ENCODE data around the gene AFG1L.

Gene AFG1L

DNA sequence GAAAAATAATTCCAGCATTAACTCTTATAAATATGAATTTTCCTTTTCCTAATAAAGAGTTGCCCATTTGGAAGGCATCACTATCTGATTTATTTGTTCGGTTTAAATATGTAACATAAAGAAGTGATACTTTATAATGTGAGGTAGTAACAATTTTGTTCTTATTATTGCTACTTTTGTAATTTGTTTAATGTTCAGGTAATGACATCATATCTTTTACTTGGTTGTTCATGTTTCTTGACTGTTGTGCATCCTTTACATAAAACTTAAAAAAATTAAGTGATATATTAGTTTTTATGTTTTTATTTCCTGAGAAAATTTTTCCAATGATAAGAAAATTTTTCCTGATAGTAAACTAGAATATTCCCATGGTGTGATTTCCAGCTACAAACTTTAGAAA lies 124.6 kb downstream of the AFG1L start:
- H3K36me3 ChIP-seq (ENCODE audit: insufficient read depth, low read length): no peaks in the 10 kb centered on the region
- H3K4me2 ChIP-seq (ENCODE audit: low read length): no peak overlapping the region
- no peaks in the 10 kb centered on the region for H3K27me3 ChIP-seq (ENCODE audit: control insufficient read depth, insufficient read depth, low read length)
- no peak overlapping the region for H3K4me3 ChIP-seq (ENCODE audit: low read length)
- no peak overlapping the region for H3K9ac ChIP-seq (ENCODE audit: low read depth, low read length)
- H3K9me3 ChIP-seq (replicated peaks; ENCODE audit: low read length): no peaks in the 10 kb centered on the region
- H3K4me1 ChIP-seq (ENCODE audit: control insufficient read depth, insufficient read depth, low read length): no peaks in the 10 kb centered on the region

DNA sequence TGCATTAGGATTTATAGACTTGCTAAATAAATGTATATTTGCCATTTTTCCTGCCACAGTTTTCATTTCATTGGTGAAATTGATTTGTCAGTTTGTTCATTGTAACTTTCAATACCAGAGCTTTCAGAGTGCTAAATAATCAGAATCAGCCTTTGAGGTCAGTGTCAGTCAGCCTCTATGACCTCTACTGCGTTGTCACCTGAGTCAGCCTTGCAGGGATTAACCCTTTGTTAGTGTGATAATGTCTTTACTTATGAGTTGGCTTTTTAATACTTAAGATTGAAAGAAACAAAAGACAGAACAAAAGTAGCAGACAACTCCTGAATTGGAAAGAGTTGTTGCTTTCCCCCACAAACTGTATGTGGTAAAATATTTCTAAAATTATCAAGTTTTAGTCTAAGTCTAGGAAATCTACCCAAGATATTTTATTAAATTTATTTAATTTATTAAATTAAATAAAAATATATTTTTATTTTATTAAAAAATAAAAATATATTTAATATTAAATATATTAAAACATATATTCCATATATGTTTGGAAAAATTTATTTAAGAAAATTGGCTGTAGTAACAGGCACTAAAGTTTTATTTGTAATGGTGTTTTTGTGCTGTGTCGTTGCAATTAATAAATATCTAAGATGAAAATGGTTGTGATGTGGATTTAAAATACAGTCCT lies 125.2 kb downstream of the AFG1L start:
- no peak overlapping the region for H3K4me2 ChIP-seq (ENCODE audit: low read length)
- H3K4me1 ChIP-seq (ENCODE audit: control insufficient read depth, insufficient read depth, low read length): no peaks in the 10 kb centered on the region
- no peak overlapping the region for H3K4me3 ChIP-seq (ENCODE audit: low read length)

DNA sequence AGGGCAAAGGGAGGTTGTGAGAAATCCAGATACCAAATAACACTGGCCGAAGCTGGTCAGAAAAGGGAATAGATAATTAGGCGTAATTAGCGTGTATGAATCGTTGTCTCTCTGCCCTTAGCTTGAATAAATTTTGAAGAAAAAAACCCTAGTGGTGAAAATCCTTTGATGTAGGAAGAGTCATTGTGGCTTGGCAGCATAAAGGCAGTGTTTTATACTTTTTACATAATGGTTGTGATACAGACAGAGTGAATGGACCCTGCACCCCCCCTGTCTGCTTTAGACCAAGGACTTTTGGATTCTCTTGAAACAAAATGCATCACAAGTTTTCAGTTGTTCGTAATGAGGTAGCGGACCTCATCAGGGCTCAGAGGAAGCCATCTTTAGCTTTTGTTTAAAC lies 126.5 kb downstream of the AFG1L start:
- Histone ChIP-seq H3K27me3 (ENCODE audit: control insufficient read depth, insufficient read depth, low read length) (no peaks in the 10 kb centered on the region), H3K4me2 (ENCODE audit: low read length) (no peak overlapping the region), H3K9me3 (replicated peaks; ENCODE audit: low read length) (no peaks in the 10 kb centered on the region), H3K9ac (ENCODE audit: low read depth, low read length) (no peak overlapping the region), H3K4me1 (ENCODE audit: control insufficient read depth, insufficient read depth, low read length) (no peaks in the 10 kb centered on the region), H3K4me3 (ENCODE audit: low read length) (no peak overlapping the region), H3K36me3 (ENCODE audit: insufficient read depth, low read length) (no peaks in the 10 kb centered on the region)

More for the DNA sequence above, 125.2 kb downstream of the AFG1L start:
- Histone ChIP-seq H3K9ac (ENCODE audit: low read depth, low read length) (no peak overlapping the region), H3K9me3 (replicated peaks; ENCODE audit: low read length) (no peaks in the 10 kb centered on the region), H3K27me3 (ENCODE audit: control insufficient read depth, insufficient read depth, low read length) (no peaks in the 10 kb centered on the region), H3K36me3 (ENCODE audit: insufficient read depth, low read length) (no peaks in the 10 kb centered on the region)

DNA sequence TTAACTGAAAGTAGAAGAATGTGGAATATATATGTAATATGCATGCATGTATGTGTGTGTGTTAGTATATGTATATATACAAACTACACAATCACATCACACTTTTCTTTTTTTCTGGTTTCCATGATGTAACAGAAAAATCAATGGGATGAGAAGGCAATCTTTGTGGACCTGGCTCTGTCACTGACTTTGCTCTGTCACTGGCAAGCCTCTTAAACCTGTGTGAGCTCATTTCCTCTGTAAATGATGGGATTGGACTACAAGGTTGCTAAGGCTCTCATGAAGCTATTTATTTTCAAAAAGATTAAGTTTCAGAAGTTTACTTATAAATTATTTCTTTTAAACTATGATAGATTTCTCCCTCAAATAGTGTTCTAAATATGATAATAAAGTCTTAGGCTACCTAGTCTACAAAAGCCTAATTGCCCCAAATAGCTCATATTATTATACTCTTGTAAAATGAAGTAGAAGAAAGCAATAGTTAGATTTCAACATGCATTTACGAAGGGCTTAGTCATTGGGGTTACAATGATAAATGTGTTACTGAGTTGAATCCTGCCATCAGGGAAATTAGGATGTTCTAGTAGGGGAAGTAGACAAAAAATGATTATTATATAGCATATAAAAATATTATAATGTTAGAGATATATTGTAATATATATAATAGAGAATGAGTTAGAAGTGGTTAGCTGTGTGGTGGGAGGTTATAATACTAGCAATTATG lies 129.3 kb downstream of the AFG1L start:
- Histone ChIP-seq H3K9me3 (replicated peaks; ENCODE audit: low read length) (no peaks in the 10 kb centered on the region), H3K4me2 (ENCODE audit: low read length) (no peak overlapping the region), H3K9ac (ENCODE audit: low read depth, low read length) (no peak overlapping the region), H3K4me1 (ENCODE audit: control insufficient read depth, insufficient read depth, low read length) (no peaks in the 10 kb centered on the region), H3K36me3 (ENCODE audit: insufficient read depth, low read length) (no peaks in the 10 kb centered on the region), H3K27me3 (ENCODE audit: control insufficient read depth, insufficient read depth, low read length) (no peaks in the 10 kb centered on the region), H3K4me3 (ENCODE audit: low read length) (no peak overlapping the region)

DNA sequence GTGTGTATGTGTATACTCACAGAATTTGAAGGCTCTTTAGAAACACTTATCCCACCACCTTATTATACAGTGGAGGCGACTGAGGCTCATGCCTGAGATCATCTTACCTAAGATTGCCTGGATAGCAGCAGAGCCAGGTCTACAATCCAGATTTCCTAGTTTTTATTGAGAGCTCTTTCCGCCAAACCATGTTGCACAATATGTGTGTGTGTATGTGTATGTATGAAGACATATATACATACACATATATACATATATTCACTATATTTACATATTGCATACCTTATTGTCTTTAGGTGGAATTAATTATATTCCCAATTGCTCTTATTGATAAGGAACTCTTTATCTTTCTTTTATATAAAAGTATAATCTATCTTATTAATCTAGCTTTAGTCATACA lies 130.6 kb downstream of the AFG1L start:
- no peaks in the 10 kb centered on the region for H3K4me1 ChIP-seq (ENCODE audit: control insufficient read depth, insufficient read depth, low read length)

DNA sequence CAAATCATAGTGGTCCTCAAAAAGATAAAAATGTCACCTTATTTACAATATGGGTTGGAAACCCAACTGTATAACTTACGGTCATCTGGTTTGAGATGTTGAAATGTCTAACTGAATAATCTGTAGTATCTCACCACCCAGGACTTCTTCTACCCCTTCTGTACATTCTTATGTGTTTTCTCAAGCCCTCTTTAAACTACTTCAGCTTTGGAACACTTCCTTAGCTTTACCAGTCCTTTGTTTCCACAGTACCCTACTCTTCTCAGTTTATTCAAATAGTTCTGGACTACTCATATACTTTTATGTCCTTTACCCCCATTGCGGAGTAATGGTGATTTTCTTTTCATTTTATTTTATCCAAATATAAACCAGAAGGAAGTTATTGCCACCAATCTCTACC lies 137.3 kb downstream of the AFG1L start:
- H3K27me3 ChIP-seq (ENCODE audit: control insufficient read depth, insufficient read depth, low read length): no peaks in the 10 kb centered on the region

More for the DNA sequence above, 130.6 kb downstream of the AFG1L start:
- Histone ChIP-seq H3K9me3 (replicated peaks; ENCODE audit: low read length) (no peaks in the 10 kb centered on the region), H3K27me3 (ENCODE audit: control insufficient read depth, insufficient read depth, low read length) (no peaks in the 10 kb centered on the region), H3K9ac (ENCODE audit: low read depth, low read length) (no peak overlapping the region), H3K36me3 (ENCODE audit: insufficient read depth, low read length) (no peaks in the 10 kb centered on the region), H3K4me3 (ENCODE audit: low read length) (no peak overlapping the region), H3K4me2 (ENCODE audit: low read length) (no peak overlapping the region)

DNA sequence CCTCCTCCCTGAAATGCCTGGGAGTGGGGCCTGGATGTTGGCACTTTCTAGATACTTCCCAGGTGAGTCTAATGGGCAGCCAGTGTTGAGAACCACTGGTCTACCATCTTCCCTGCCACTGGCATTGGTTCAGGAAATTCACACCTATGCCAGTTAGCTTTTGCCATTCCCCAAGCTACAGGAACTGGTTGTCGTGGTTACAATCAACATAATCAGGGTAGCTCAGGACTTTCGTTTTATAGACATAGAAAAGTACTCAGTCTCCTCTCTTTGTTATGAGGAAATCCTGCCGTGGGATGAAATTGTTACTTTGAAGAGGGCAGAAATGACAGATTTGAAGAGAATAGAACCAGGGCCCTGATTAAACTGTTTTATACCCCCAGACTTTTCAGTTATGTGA lies 137.9 kb downstream of the AFG1L start:
- peaks cover 2% of the 10 kb centered on the region for H3K4me1 ChIP-seq (ENCODE audit: control insufficient read depth, insufficient read depth, low read length)
- no peaks in the 10 kb centered on the region for H3K9me3 ChIP-seq (replicated peaks; ENCODE audit: low read length)
- H3K4me3 ChIP-seq (ENCODE audit: low read length): no peak overlapping the region
- no peak overlapping the region for H3K4me2 ChIP-seq (ENCODE audit: low read length)
- no peaks in the 10 kb centered on the region for H3K27me3 ChIP-seq (ENCODE audit: control insufficient read depth, insufficient read depth, low read length)
- H3K36me3 ChIP-seq (ENCODE audit: insufficient read depth, low read length): no peaks in the 10 kb centered on the region
- H3K9ac ChIP-seq (ENCODE audit: low read depth, low read length): no peak overlapping the region

More for the DNA sequence above, 137.3 kb downstream of the AFG1L start:
- Histone ChIP-seq H3K4me1 (ENCODE audit: control insufficient read depth, insufficient read depth, low read length) (no peaks in the 10 kb centered on the region), H3K9me3 (replicated peaks; ENCODE audit: low read length) (no peaks in the 10 kb centered on the region), H3K36me3 (ENCODE audit: insufficient read depth, low read length) (no peaks in the 10 kb centered on the region), H3K4me2 (ENCODE audit: low read length) (no peak overlapping the region), H3K4me3 (ENCODE audit: low read length) (no peak overlapping the region), H3K9ac (ENCODE audit: low read depth, low read length) (no peak overlapping the region)

DNA sequence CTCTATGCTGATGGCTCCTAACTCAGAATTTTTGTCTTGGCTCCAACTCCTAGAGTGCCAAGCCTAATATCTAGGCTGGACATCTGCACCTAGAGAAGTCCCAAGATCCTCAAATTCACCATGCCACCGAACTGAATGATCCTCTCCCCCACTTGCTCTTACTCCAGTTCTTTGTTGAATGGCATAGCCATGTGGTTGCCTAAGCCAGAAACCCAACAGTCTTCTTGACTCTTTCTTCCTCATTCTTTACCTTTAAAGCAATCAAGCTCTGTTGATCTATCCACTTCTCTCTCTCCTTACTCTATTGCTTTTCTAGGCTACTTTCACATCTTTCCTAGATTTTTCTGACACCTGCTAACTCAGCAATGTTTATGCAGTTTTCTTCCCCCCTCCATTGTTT lies 139.4 kb downstream of the AFG1L start:
- H3K9ac ChIP-seq (ENCODE audit: low read depth, low read length): no peak overlapping the region
- no peaks in the 10 kb centered on the region for H3K36me3 ChIP-seq (ENCODE audit: insufficient read depth, low read length)
- H3K4me1 ChIP-seq (ENCODE audit: control insufficient read depth, insufficient read depth, low read length): peaks cover 6% of the 10 kb centered on the region
- no peak overlapping the region for H3K4me3 ChIP-seq (ENCODE audit: low read length)
- no peak overlapping the region for H3K4me2 ChIP-seq (ENCODE audit: low read length)
- H3K9me3 ChIP-seq (replicated peaks; ENCODE audit: low read length): no peaks in the 10 kb centered on the region
- H3K27me3 ChIP-seq (ENCODE audit: control insufficient read depth, insufficient read depth, low read length): no peaks in the 10 kb centered on the region

DNA sequence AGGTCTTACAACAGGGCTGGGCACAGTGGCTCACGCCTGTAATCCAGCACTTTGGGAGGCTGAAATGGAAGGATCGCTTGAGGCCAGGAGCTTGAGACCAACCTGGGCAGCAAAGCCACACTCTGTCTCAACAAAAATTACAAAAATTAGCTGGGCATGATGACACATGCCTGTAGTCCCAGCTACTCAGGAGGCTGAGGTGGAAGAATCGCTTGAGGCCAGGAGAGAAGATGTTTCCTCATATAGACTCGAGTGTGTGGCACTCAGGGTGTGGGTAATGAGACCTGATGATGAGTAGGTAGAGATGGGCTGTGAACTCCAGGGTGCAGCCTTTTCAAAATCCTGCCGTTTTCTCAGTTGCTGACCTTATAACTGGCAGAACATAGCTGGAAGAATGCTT lies 140.5 kb downstream of the AFG1L start:
- Histone ChIP-seq H3K4me1 (ENCODE audit: control insufficient read depth, insufficient read depth, low read length) (peaks cover 6% of the 10 kb centered on the region), H3K4me2 (ENCODE audit: low read length) (no peak overlapping the region), H3K9me3 (replicated peaks; ENCODE audit: low read length) (no peaks in the 10 kb centered on the region), H3K9ac (ENCODE audit: low read depth, low read length) (no peak overlapping the region), H3K27me3 (ENCODE audit: control insufficient read depth, insufficient read depth, low read length) (no peaks in the 10 kb centered on the region), H3K36me3 (ENCODE audit: insufficient read depth, low read length) (no peaks in the 10 kb centered on the region), H3K4me3 (ENCODE audit: low read length) (no peak overlapping the region)

DNA sequence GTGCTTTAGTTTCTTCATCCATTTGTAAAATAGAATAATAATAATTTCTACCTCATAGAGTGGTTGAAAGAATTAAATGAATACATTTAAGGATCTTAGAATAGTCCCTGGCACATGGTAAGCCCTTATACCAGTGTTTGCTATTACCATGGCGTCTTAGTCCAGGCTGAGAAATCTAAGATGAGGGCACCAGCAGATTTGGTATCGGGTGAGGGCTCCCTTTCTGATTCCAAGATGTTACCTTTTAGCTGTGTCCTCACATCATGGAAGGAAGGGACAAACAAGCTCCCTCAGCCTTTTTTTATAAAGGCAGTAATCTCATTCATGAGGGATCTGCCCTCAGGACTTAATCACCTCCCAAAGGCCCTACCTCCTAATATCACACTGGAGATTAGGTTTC lies 141.9 kb downstream of the AFG1L start:
- H3K4me2 ChIP-seq (ENCODE audit: low read length): no peak overlapping the region
- peaks cover 6% of the 10 kb centered on the region for H3K4me1 ChIP-seq (ENCODE audit: control insufficient read depth, insufficient read depth, low read length)
- H3K9me3 ChIP-seq (replicated peaks; ENCODE audit: low read length): no peaks in the 10 kb centered on the region
- H3K36me3 ChIP-seq (ENCODE audit: insufficient read depth, low read length): no peaks in the 10 kb centered on the region
- no peaks in the 10 kb centered on the region for H3K27me3 ChIP-seq (ENCODE audit: control insufficient read depth, insufficient read depth, low read length)
- H3K4me3 ChIP-seq (ENCODE audit: low read length): no peak overlapping the region
- H3K9ac ChIP-seq (ENCODE audit: low read depth, low read length): no peak overlapping the region

DNA sequence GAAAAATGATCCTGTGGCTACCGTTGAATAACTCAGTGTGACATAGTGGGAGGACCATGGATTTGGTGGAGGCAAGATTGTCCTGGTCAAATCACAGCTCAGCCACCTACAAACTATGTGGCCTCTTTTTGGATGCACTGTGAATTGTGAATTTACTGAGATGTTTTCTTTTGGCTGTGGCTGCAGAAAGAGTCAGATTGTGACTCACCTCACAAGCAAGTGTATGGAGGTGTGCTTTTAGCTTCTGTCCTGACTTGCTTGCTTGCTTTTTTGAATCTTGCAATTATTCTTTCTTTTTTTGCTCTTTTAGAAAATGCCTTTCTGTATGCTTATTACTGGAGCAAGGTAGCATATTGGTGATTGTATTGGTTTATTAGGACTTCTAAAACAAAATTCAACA lies 143.0 kb downstream of the AFG1L start:
- no peak overlapping the region for H3K4me3 ChIP-seq (ENCODE audit: low read length)
- no peaks in the 10 kb centered on the region for H3K9me3 ChIP-seq (replicated peaks; ENCODE audit: low read length)
- no peak overlapping the region for H3K4me2 ChIP-seq (ENCODE audit: low read length)
- no peaks in the 10 kb centered on the region for H3K27me3 ChIP-seq (ENCODE audit: control insufficient read depth, insufficient read depth, low read length)
- H3K4me1 ChIP-seq (ENCODE audit: control insufficient read depth, insufficient read depth, low read length): peaks cover 6% of the 10 kb centered on the region
- no peaks in the 10 kb centered on the region for H3K36me3 ChIP-seq (ENCODE audit: insufficient read depth, low read length)
- H3K9ac ChIP-seq (ENCODE audit: low read depth, low read length): no peak overlapping the region

DNA sequence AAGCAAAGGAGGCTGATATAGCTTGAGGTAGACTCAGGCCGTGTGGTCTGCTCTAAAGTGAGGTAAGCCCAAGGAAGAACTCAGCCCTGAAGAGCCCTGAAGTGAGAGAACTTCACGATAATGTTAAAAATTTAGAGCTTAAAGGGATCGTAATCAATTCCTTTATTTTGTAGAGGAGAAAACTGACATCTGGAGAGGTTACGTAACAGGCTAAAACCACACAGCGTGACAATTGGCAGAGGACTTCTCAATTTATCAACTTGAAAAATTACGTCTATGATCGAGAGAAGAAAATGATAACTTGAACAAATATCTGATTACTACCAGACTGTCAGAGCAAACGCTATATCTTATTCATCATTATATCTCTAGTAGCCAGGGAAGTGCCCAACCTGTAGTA lies 144.1 kb downstream of the AFG1L start:
- Histone ChIP-seq H3K9me3 (replicated peaks; ENCODE audit: low read length) (no peaks in the 10 kb centered on the region), H3K4me1 (ENCODE audit: control insufficient read depth, insufficient read depth, low read length) (peaks cover 6% of the 10 kb centered on the region), H3K36me3 (ENCODE audit: insufficient read depth, low read length) (no peaks in the 10 kb centered on the region), H3K9ac (ENCODE audit: low read depth, low read length) (no peak overlapping the region), H3K27me3 (ENCODE audit: control insufficient read depth, insufficient read depth, low read length) (no peaks in the 10 kb centered on the region), H3K4me3 (ENCODE audit: low read length) (no peak overlapping the region), H3K4me2 (ENCODE audit: low read length) (no peak overlapping the region)
